GM12864 (cell line): ENCODE measurements around the gene IKZF1.

Source experiments
- DNase-seq: peaks from one replicate; pipeline ENCODE4 v3.0.0-alpha.2; 2011; ENCODE audit warnings: low read depth
- H3K4me3 ChIP-seq: 2 replicates; pipeline ENCODE4 v1.5.1; 2011; ENCODE audit warnings: mild to moderate bottlenecking, low read depth, low read length, control low read depth
- TF ChIP-seq, protein P1 (sequence below): IDR thresholded peaks from 2 replicates; pipeline ENCODE4 v1.5.1; 2011; ENCODE audit warnings: low read depth, mild to moderate bottlenecking, moderate library complexity, low read length, control low read depth, inconsistent platforms; ENCODE audit errors: missing control alignments

Gene IKZF1

DNA sequence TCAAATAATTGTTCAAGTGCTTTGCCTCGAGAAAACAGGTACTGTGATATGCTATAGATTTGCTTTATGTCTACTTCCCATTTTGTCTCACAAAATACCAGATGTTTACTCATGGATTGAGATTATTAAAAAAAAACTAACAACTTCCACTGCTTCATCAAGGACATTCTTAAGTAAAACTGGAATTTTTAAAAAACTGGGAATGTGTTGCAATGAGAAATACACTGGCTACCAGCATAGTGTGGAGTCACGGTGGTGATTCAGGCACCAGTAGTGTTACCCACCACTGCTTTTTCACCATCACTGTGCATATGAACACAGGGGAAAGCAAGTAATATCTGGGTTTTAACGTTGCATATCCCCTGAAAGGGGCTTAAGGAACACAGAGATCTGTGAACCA, 124.4 kb downstream of the IKZF1 start:
- TF ChIP-seq, protein P1, sequence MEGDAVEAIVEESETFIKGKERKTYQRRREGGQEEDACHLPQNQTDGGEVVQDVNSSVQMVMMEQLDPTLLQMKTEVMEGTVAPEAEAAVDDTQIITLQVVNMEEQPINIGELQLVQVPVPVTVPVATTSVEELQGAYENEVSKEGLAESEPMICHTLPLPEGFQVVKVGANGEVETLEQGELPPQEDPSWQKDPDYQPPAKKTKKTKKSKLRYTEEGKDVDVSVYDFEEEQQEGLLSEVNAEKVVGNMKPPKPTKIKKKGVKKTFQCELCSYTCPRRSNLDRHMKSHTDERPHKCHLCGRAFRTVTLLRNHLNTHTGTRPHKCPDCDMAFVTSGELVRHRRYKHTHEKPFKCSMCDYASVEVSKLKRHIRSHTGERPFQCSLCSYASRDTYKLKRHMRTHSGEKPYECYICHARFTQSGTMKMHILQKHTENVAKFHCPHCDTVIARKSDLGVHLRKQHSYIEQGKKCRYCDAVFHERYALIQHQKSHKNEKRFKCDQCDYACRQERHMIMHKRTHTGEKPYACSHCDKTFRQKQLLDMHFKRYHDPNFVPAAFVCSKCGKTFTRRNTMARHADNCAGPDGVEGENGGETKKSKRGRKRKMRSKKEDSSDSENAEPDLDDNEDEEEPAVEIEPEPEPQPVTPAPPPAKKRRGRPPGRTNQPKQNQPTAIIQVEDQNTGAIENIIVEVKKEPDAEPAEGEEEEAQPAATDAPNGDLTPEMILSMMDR: no peak
- H3K4me3 ChIP-seq: no peak overlapping the region
- DNase-seq: no peak

DNA sequence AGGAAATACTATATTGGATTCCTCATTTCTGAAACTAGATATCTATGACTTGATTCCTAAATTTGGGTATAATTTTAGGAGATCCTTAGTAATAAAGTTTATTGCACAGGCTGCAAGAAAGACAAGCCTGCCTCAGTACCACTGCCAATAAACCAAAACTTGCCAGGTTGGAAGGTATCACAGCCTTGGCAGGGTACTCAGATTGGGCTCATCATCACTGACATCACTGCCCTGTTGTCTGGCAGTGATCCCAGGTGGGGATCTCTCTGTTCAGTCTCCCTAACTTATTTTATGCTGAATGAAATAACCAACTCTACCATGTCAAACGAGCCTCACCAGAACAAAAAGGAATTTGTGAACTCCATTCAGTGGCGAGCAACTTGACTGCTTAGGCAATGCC, 126.8 kb downstream of the IKZF1 start:
- TF ChIP-seq, protein P1: no peak
- no peak overlapping the region for H3K4me3 ChIP-seq
- DNase-seq: no peak

DNA sequence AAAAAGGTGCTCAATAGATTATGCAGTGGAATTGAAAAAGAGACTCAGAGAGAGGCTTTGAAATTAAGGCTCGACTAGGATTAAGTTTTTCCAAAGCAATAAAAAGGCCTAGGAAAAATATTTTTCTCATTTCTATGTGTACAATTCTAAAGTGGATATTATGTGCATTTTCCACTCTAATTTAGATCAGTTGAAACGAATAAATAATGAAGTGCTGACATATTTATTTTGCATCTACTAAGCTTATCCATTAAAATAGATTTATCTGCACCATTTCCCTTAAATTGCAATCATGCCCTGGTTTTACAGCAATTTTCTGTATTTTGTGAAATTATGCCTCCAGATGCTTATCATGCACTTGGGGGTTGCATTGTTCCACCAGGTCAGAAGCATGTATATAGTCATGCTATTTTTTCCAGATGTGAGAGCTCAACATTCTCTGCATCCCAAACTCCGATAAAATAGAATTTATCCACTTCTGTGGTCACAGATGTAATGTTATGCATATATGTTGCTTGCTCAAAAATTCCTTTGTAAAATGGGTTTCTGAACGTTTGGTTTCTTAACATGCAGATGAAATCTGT, 127.3 kb downstream of the IKZF1 start:
- TF ChIP-seq, protein P1: no peak
- no peak for DNase-seq
- no peak overlapping the region for H3K4me3 ChIP-seq

DNA sequence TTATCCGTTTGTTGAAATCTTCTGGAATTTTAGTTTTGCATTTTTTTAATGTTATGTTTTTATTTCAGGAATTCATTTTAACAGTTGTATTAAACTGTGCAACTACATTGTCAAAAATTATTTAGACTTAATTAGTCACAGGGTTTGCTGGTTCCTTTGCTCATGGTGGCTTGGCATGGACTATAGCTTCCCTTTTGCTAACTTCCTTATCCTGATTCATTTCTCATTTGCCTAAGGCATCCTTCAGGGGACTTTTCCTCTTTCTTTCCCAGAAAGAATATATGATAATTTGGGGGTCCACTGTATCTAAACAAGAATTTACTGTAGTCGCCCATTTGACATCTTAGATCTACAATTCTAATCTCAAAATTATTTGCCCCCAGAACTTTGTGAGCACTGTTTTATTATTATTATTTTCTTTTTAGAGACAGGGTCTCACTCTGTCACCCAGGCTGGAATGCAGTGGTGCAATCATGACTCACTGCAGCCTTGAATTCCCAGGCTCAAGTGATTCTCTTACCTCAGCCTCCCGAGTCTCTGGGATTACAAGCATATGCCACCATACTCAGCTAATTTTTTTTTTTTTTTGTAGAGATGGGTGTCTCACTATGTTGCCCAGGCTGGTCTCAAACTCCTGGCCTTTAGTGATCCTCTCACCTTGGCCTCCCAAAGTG, 131.8 kb downstream of the IKZF1 start:
- no peak for DNase-seq

DNA sequence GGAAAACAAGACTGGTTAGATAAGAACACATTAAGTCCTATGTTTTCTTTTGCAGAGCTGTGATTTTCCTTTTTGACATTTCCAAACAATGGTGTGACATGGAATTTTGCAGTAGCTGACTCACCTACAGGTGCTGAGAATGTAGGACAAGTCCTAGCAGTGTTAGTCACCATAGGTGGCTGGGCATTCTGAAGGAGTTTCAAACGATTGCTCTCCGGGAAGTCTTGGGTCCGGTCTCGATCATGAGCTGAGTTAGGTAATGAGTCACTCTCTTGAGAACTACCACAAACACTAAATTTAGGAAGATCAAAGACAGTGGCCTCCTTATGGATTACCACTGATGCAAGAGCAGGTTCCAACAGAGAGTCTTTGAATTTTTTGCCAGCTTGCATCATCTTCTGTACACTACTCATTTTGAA, 142.0 kb downstream of the IKZF1 start:
- no peak for DNase-seq
- no peak overlapping the region for H3K4me3 ChIP-seq
- TF ChIP-seq, protein P1: no peak

More for the DNA sequence above, 131.8 kb downstream of the IKZF1 start:
- TF ChIP-seq, protein P1: no peak
- H3K4me3 ChIP-seq: no peak overlapping the region

DNA sequence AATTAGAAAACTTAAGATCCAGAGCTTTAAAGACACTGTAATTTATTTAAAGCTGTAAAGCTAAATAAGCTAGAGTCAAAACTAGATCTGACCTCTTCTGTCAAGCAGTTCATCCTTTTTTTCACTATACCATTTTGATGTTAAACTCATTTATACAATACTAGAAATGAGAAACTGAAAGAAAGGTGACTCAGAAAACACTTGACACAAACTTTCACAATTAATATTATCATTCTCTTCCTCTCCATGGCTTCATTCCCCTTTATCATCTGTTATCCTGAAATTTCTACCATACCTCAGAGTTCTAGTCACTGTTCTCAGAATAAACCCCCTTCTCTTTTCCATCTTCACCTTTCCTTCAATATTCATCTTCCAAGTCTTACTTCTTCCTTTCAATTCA, 144.3 kb downstream of the IKZF1 start:
- peak overlapping the region; percentile 95; the same call in 1 of the 2 replicates for H3K4me3 ChIP-seq
- TF ChIP-seq, protein P1: no peak
- DNase-seq: no peak

DNA sequence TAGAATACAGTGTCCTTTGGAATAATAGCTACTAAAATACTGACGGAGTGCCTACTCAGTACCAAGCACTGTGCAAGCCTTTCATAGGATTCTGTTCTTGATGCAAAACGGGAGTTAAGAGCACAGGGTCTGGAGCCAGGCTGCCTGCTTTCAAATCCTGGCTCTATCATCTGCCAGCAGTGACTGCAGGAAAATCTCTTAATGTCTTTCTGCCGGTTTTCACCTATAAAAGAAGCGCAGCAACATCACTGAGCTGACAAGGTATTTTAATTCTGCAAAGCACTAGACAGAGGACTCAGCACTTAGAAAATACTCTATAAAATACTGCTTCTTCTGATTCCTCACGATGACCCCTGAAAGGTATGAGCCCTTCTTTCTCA, 145.0 kb downstream of the IKZF1 start:
- H3K4me3 ChIP-seq: peak overlapping the region; percentile 95
- DNase-seq: no peak
- TF ChIP-seq, protein P1: no peak
